NCI-H2227 treated with DMSO at 0.1 percent for 48 hours (cell line): ENCODE results near the gene FOXP2.

Source experiments
- DNase-seq: peaks from one replicate; lab custom pipeline; 2025; lab: John Stamatoyannopoulos, UW

FOXP2 gene

DNA sequence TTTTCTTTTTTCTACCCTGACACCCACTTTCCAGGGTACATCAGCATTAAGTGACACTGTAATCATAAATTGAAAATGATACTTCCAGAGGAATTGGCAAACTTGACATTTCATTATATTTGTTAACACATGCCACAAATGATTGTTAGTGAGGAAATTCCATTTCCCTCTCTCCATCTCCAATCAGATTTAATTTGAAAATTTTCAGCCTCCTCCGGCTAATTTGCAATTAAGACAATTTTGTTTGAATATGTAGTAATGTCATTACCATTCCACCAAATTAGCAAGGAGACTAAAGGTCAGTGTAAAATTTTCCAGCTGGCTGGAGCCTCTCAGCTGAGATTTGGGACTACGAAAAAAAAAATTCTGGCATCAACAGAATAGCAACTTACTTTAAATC is 242.7 kb downstream of the FOXP2 start:
- DNase-seq: no peak

DNA sequence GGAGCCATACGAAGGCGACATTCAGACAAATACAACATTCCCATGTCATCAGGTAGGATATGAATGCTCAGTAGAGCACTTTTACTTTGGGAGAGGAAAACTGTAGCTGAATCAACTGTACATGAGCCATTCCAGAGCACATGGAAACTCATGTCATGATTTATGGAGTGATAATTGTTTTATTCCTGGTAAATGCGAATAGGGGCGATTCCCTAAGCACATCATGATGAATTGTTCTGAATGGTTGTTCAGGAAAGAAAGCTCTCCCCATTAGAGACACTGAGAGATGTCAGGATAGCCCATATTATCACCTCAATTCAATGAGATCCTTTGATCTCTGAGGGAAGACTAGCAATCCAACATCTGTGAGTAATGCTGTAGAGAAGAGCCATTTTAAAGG is 243.6 kb downstream of the FOXP2 start:
- DNase-seq: no peak

DNA sequence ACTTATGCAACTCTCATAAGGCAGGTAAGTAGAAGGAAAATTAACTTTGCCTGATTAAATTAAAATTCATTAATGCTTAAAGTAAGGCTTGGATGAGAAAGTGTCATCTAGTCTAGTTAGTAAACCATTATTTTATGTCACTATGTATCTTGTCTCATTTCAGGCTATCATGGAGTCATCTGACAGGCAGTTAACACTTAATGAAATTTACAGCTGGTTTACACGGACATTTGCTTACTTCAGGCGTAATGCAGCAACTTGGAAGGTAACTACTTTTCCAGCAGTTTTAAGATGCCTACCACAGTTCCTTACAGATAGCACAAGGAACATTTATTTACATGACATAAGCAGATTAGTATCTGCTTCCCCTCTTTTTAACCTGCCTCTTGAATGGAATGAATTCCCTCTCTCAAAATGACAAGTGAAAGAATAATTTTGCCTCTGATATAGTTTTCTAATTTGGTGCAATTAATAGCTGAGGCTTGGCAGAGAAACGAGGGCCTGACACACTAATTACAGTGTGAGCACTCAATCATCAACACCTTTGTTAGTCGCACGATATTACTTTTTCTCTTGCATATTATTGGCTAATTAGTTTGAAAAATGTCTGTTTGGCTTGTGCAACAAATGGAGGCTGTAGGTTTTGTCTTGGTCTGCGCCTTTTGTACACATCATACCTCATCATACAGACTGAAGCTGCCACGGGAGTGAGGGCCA is 245.0 kb downstream of the FOXP2 start:
- no peak for DNase-seq

DNA sequence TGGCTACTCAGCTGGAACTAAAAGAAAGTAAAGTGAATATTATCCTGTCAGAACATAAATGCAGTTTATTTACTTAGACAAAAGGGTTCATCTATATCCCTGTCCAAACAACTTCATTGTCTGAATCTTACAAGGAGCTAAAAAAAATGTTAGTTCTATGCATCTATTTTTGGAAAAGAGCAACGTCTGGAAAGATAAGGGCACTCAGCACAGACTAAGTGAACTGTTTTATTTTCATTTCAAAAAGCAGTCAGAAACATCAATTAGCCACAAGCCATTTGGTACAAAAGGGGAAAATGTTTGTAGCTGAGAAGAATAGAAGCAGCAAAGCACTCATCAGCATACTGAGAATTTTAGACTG is 245.5 kb downstream of the FOXP2 start:
- DNase-seq: no peak

DNA sequence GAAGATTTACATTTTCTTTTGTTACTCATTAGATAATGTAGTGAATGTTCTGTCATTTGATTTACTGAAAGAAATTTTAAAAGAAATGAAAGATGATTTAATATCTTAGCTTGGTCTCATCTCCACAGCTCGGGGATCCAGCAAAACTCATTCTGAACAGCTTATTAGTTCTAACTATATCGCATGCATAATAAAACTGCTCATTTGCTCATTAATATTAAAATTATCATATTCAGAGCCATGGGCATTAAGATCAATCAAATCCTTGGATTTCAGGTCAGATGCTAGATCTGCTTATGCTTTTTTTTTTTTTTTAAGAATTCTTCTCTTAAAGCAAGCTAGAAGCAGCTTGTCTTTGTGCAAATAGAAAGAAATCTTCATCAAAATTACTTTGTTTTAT is 246.1 kb downstream of the FOXP2 start:
- no peak for DNase-seq

DNA sequence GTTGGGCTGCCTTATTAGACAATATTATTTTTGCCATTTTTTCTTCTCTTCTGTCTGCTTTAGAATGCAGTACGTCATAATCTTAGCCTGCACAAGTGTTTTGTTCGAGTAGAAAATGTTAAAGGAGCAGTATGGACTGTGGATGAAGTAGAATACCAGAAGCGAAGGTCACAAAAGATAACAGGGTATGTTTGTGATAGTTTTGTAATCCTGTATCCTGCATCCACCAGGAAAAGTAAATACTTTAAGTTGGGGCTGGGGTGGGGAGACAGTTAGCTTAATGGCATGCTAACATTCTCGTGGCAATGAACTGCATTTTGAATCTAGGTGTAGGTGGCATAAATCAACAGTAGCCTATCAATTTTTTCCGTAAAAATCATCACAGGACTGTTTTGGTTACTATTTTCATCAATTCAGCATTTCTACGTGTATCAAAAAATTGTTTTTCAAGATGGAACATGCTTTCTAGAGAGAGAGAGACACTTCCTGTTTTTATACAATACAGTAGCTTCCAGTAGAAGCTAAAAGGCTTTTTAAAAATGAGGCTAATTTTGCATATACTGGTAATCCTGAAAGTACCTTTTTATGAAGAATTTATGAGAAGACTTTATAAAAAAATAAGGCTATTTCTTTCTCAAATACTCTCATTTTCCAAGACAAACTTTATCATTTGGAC is 247.5 kb downstream of the FOXP2 start:
- no peak for DNase-seq

DNA sequence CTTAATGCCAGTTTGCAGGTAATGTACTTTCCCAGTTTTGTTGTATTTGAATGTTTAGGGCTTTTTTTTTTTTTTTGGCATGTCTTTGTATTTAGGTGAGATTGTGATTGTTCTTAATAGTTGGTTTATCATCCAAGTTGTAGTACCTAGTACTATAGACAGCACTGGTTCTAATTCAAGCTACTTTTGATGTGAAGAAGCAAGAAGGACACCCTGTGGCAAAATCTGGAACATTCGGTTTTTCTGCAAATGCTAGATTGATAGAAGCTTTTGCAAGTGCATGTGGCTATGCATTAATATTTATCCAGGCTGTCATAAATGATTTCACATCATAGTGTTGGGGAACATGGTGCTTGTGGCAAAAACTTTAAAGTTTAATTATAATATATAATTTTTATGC is 248.9 kb downstream of the FOXP2 start:
- DNase-seq: no peak

DNA sequence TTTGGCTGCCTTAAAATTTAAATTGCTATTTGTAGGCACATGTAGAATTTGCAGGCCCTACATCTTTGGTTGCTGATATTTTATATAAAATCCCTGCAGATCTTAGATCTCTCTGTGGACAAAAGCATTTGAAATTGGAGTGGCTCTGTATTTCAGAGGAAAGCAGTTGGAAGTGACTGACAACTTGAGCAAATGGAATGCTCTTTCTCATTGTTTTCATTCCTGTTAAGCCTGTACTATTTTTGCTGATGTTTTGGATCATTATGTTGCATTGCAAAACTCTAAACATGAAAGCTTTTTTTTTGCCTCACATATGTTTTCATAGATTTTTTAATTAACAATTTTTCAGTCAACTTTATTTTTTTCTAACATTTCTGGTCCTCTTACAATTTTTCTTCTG is 256.1 kb downstream of the FOXP2 start:
- DNase-seq: no peak

DNA sequence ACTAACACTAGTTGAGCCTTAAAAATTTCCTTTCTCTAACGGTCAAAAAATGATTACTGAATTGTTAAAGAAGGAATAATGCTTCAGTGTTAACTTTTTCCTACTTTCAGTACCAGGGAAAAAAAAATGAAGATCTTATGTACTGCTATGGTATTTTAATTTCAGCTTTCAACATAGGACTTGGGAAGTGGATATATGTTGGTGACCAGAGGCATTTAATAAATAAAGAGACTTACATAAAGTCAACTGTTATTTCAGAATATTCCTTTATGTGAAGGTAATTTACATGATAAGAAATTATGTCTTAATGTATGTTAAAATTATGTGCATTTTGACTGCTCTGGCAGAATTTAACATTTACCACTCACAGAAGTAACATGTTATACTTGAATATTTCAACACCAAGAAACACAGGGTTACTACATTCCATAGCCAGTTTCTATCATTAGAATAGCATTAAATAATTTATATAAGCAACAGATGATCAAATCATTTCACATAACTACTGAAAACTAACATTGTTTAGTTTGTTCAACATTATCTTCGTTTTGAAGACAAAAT is 257.0 kb downstream of the FOXP2 start:
- DNase-seq: no peak

DNA sequence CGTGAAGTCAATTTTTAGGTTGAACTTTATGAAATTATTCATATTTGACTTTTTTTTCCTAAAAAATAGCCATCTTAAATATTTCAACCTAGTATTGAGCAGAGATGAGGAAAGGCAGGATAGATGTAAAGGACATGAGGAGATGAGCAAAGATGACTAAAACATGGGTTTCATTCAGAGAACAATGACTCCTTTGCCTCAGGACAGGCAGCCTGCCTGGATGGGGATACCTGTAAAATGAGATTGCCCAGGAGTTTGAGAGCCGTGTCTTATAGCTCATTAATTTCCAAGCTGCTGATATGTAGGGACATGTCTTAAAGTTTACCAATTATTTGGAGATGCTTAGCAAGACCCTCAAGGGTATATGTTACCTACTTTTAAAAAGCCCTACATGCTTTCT is 263.5 kb downstream of the FOXP2 start:
- no peak for DNase-seq

DNA sequence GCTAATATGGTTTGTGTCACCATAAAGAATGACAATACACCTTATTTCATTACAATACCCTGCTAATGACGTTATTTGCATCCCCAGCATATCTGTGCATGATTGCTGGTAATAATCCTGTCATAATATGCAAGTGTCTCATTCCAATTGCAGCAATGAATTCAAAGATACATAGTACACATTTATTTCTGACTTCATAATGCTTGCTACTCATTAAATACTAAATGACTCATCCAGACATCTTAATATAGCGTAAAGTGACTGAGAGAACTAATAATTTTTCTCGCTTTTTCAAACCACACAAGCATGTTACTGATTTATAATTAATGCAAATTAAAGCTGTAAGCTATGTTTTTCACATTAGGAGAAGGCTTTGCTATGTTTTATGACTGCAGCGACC is 272.6 kb downstream of the FOXP2 start:
- DNase-seq: no peak

DNA sequence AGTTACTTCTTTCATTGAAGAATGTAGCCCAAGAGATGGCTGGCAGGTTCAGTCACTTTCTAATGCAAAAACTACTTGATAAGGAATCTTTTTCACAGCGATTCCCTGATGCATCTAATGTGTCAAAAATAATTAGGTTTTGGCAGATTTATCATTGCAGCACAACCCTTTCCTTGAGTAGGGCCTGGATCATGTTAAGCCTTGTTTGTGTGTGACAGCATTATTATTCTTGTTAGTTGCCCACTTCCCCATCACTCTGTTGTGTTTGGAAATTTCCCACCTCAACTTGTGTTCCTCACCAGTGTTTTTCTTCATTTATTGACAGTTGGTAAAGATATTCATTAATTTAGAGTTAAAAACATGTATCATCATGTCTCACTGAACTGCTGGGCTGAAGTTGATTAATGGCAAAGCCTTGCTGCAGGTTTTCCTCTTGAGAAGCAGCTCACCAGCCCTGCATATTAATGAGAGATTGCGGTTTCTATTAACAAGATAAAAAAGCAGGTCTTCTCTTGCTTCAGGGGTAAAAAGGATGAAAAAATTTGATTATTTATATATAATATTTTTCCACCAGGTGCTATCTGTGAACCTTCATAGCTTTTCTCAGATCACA is 273.9 kb downstream of the FOXP2 start:
- no peak for DNase-seq

DNA sequence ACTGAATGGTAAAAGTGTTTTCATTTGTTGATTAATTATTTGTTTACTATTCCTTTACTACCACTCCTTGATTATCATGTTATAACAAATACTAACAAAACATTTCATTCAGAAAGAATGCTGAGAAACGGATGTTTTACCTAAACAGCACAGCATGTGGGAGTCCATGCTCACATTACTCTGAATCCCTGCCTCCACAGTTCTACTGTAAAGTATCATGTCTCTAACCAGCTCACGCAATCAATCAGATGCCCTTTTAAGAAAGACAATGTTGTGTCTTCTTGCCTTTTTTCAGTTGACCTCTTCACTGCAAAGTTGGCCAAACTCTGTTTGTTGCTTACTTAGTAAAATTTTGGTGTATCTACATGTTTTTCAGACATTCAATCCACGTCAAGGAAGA is 274.8 kb downstream of the FOXP2 start:
- DNase-seq: no peak

DNA sequence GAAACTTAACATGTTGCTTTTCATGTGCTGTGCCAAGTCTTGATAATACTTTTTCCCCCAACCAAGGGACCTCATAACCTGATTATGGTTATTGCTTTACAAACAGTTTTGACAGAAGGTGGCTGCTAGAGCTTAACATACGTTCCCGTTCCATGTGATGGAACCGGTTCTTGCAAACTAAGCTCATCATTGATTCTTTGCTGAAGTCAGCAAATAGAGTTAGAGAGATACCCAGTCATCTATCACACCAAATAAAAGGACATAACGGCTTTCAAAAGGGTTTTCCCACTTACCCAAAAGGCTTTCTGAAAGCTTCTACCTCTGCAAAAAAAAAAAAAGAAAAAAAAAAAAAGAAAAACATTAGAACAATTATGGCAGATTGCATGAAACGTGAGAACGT is 277.0 kb downstream of the FOXP2 start:
- no peak for DNase-seq

DNA sequence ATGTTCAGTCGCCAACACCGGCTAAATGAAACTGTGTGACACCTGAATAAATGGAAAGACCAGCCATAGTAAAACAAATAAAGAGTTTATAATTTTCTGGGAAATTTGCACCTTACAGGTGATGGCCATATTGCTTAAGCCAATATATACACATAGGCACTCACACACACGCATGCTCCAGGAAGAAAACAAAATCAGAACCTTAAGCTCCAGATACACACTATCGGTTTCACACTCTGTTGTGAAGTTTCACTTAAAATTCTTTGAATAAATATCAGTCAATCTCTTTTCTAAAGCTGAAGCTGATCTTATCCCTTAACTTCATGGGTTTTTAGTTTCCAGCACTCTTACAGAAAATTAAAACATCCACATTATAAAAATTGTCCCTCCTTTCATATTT is 280.6 kb downstream of the FOXP2 start:
- DNase-seq: no peak

DNA sequence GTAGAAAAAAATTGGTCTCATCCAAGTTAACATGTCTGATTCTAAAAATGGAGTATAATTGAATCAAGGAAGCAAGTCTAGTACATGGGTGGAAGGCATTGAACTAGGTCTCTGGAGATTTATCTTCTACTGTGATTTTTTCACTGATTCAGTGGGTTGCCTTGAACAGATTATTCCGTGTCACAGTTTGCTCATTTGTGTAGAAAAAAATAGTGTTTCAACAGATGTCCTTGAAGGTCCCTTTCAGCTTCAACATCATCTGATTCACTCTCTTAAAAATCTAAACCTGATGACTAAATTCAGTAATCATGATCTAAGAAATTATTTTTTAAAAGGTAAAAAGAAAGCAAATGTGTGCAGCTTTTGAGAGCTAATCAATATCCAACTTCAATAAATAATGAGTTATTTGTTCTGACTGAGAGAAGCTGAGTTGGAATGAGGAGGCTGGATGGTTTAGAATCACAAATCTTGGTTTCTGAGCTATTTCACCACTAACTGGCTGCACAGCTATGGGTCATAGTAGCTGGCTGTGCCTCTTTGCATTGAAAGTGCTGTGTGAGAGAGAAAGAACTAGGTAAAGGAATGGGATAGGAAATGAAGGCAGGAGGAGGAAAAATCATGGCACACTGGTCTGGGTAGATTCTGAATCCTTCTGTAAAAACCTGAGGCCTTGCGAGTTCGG is 285.8 kb downstream of the FOXP2 start:
- DNase-seq: no peak

DNA sequence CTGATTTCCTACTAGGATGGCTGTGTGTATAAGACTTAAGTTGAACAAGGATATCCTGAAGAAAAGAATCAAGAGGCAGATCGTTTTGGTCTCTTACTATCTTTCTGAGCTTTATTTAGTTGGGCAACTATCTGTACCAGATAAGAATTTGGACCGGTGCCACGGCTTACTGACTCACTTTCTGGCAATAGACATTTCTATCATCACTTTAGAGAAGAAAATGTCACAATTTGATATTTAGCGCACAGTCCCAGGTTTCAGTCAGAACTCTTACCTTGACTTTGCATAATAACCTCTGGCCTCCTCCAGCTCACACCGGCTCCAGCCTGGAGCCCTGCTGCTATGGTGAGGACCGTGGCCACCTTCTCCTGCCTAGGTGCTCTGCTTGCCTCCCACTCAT is 289.1 kb downstream of the FOXP2 start:
- no peak for DNase-seq

DNA sequence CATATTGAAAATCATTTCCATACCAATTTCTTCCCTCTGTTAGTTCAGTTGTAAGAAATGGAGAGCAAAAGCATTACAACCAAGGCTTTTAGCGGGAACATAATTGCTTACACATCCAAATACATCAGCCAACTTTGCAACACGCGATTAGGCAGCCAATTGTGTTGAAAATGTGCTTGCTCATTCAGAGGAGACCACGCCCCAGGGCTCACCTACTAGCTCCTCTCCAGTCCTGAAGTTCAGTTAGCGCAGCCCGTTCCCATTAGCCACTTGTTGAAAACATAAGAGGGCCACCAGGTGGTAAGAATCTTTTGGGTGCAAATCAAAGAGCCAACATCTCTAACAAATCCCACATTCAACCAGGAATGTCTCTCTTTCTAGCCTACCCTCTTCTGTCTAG is 294.0 kb downstream of the FOXP2 start:
- no peak for DNase-seq

DNA sequence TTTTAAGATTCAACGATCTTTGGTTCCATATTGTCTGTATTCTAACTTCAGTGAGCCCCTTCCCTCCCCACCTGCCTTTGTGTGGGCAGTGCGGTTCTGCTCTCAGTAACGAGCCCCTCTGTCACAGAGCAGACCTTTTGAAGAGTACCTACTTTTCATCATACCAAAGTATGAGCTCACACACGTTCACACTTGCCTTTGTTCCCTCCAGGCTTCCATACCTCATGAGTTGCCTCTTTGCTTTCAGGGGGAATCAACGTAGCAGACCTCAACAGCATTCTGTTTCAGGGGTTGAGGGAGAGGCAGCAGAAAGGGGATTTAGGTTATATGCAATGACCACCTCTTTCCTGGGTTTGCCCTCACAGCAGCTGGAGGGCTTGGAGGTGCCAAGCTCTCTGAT is 295.9 kb downstream of the FOXP2 start:
- DNase-seq: no peak

DNA sequence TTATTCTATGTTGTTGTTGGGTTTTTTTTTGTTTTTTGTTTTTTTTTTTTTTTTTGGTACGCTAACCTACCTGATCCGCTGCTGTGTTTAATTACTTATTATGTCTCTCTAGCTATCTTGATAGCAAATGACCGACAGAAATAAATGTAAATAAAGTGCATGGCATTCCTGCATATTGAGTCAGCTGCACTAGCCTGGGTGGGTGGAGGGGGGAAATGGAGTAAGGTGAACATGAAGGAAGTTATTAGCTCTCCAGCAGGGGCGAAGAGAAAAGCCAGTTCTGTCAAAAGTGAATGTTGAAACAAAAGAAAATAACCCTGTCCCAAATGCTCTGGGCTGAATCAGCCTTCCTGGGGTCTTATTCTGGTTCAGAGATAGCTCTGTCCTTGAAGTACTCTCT is 296.6 kb downstream of the FOXP2 start:
- DNase-seq: no peak

DNA sequence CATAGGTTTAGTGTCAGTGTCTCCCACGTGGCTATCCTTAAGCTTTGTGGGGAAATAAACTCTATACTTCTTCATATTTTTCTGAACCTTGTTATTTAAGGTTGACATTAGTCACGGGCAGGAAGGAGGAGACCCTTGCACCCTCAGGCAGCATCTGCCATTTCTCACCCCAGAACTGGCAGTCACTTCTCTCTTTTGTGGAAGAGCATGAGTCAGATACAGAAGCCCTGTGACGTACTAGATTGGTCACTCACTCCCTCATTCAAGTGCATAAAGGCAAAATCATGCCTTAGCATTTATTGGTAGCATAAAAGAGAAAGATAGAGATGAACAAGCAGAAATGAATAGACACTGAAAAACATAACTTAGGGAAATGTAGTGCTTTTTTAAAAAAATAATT is 301.3 kb downstream of the FOXP2 start:
- DNase-seq: no peak

DNA sequence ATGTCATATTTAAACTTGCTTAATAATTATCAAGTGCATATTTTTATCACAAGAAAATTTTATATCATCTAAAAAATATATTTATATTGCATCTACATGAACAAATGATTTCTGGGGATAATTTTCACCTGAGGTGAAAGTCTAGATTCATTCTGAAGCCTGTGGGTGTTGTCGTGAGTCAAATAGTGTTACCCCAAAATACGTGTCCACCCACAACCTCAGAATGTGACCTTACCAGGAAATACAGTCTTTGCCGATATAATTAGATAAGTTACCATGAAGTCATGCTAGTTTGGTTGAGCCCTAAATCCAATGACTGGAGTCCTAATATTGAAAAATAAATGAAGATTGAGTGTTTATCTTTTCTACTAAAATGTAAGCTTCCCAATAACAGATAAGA is 304.2 kb downstream of the FOXP2 start:
- no peak for DNase-seq

DNA sequence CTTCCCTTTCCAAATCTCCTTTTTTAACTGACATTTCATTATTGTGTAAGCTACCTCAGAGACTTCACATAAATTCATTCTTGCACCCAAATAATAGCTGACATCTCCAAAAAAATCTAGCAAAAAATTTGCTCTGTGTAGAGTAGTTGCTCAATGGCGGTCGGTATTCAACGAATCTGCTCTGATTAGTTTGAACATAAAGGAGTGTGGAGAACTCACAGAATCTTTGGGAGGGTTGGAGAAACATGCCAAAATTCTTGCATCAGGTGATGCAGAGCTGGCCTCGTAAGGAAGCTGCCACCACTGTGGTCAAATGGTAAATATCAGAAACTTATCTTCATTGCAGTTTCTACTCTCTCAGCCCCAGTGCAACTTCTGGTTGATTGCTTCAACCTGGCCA is 306.1 kb downstream of the FOXP2 start:
- DNase-seq: no peak
